Lung (tissue), 12 donors: Measurements from ENCODE around the gene SPECC1. TPM values are rescaled to one million over a fixed set of nuclear protein-coding genes. Genes with fewer than 3 reads are reported as not detected.

Experiments used
- ATAC-seq: fragments of 200-7000 bp; cut with Tn5 transposase; one replicate; pipeline ENCODE4 v1.9.1; 2020; ENCODE audit warnings: moderate number of reproducible peaks; ENCODE audit not compliant: insufficient read depth, low FRiP score
- DNase-seq, 3 donors: peaks; one replicate each; pipeline ENCODE4 v3.0.0-alpha.2; 2013 to 2017
- H3K27ac ChIP-seq, 2 donors: one replicate each; pipeline ENCODE4 v1.5.1; 2013; ENCODE audit warnings: mild to moderate bottlenecking in 2 of 2, moderate library complexity in 2 of 2, control low read depth in 1 of 2, inconsistent platforms in 1 of 2, low read depth in 1 of 2, low read length in 1 of 2
- H3K27me3 ChIP-seq, 3 donors: one replicate each; pipeline ENCODE4 v1.5.1; 2013; ENCODE audit warnings: low read length in 2 of 3; ENCODE audit not compliant: control insufficient read depth in 3 of 3, insufficient read depth in 3 of 3
- H3K36me3 ChIP-seq, 4 donors: one replicate each; pipeline ENCODE4 v1.5.1; 2013; ENCODE audit warnings: low read length in 4 of 4, mild to moderate bottlenecking in 1 of 4, moderate library complexity in 1 of 4; ENCODE audit not compliant: control insufficient read depth in 4 of 4, insufficient read depth in 4 of 4
- H3K4me1 ChIP-seq, 5 donors: one replicate each; pipeline ENCODE4 v1.5.1; 2013; ENCODE audit warnings: low read length in 5 of 5, mild to moderate bottlenecking in 2 of 5, moderate library complexity in 1 of 5; ENCODE audit not compliant: control insufficient read depth in 5 of 5, insufficient read depth in 5 of 5
- H3K4me3 ChIP-seq: one replicate; pipeline ENCODE4 v1.5.1; 2013; ENCODE audit warnings: mild to moderate bottlenecking, control low read depth, moderate library complexity
- H3K9ac ChIP-seq, 2 donors: one replicate each; pipeline ENCODE4 v1.5.1; 2013; ENCODE audit warnings: low read length in 2 of 2, control low read depth in 1 of 2; ENCODE audit not compliant: insufficient read depth in 1 of 2
- H3K9me3 ChIP-seq, 4 donors: one replicate each; pipeline ENCODE4 v1.5.1; 2013; ENCODE audit warnings: low read length in 3 of 4, mild to moderate bottlenecking in 1 of 4, moderate library complexity in 1 of 4; ENCODE audit not compliant: control insufficient read depth in 4 of 4, insufficient read depth in 3 of 4
- WGBS, 2 donors: extraction: QIAGEN DNeasy Blood & Tissue Kit; methylation state at CpG; one replicate each; pipeline ENCODE4 v1.1.7; 2013; 5-methylcytosine and 5-hydroxymethylcytosine counted together
- polyA plus RNA-seq, 2 donors: library from polyadenylated mRNA; stranded (reverse); fragments of 200-250 nt; gene quantifications; one replicate each; pipeline ENCODE4 v1.2.1, GENCODE V29; 2013
- total RNA-seq, 2 donors: library from RNA; depleted of rRNA in 1 of 2; stranded (reverse); fragments of >200 nt in 1 of 2; gene quantifications; one replicate each; pipeline ENCODE4 v1.2.1, GENCODE V29; 2014 to 2021
- TF ChIP-seq, protein P1 (sequence below): IDR thresholded peaks from 2 replicates; pipeline ENCODE4 v1.5.1; 2012; ENCODE audit warnings: mild to moderate bottlenecking; ENCODE audit errors: control extremely low read depth, extremely low read depth
- donor health status: control.
- donor health status: control.
- donor health status: Bipolar disorder and iron deficiency.
- donor health status: healthy.
- donor health status: DM: yes; HTN: yes; CAD: no.

The SPECC1 gene
- total and polyA plus RNA-seq, 4 donors = 8.8 to 27.1 (median 14.7) TPM

DNA sequence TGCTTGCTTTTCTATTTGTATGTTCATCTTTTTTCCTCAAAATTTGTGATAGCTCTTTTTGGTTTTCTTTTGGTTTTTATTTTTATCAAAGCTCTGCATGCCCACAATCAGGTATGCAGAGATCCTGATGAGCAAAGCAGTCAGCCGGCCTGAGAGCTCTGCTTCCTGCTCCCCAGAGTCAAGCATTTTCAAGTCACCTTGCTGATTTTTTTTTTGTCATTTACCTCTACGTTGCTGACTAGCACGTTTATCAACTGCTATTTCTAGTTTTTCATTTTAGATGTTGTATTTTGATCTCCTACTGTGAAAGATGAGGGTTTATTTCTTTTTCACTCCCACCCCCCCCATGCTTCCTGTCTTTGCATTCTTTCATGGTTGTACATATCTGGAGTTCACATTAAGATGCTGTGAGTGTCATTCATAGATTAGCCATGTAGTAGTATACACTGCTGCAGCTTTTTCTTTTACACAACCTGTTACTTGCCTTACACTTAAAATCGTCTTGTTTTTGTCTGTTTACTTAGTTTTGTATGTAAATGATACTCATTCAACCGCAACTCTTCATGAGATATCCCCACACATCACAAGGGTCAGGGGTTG is 262.0 kb downstream of the SPECC1 start:
- Histone ChIP-seq H3K4me3 (no peak overlapping the region), H3K27ac (no peak overlapping the region), H3K36me3 (peaks cover 0 to 2% (median 0%) of the 10 kb centered on the region in 4 donors), H3K9me3 (peaks cover 0 to 2% (median 0%) of the 10 kb centered on the region in 4 donors), H3K4me1 (peaks cover 0 to 13% (median 5%) of the 10 kb centered on the region in 5 donors), H3K27me3 (no peaks in the 10 kb centered on the region), H3K9ac (no peak overlapping the region)
- DNase-seq (no peak), ATAC-seq (no peak)
- TF ChIP-seq, protein P1, sequence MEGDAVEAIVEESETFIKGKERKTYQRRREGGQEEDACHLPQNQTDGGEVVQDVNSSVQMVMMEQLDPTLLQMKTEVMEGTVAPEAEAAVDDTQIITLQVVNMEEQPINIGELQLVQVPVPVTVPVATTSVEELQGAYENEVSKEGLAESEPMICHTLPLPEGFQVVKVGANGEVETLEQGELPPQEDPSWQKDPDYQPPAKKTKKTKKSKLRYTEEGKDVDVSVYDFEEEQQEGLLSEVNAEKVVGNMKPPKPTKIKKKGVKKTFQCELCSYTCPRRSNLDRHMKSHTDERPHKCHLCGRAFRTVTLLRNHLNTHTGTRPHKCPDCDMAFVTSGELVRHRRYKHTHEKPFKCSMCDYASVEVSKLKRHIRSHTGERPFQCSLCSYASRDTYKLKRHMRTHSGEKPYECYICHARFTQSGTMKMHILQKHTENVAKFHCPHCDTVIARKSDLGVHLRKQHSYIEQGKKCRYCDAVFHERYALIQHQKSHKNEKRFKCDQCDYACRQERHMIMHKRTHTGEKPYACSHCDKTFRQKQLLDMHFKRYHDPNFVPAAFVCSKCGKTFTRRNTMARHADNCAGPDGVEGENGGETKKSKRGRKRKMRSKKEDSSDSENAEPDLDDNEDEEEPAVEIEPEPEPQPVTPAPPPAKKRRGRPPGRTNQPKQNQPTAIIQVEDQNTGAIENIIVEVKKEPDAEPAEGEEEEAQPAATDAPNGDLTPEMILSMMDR = no peak
- 64 to 83% methylated on average over 5 of the region's 5 CpGs for WGBS, 2 donors

DNA sequence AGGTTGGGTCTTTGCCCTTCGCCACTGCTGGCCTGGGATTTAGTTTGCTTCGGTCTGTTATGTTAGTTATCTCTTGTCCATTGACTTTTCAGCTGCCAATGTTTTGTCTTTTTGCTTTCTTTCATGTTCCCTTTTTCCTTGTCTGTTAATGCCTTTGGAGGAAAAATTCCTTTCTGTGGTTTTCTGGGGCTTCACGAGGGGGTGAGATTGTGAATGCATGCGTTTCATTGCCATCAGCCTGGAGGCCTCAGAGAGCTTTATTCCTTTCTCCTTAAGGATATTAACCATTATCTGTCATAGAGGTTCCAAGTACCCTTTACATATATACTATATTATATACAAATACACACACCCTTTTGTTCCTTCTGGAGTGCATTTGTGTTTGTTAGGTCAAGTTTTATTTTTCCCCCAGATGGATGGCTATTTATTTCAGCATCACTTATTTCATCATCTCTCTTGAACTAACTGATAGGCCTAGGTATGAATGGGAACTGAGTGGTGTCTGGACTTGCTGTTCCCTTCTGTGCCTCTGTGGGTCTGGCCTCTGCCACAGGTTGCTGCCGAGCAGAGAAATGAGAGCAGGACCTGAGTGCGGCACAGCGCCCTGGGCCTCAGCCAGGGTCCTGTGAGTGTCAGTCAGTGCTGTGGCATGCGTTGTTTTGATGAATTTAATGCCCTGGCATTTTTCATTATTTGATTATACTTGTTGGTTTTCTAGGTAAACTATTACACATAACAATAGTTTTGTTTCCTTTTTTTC is 264.8 kb downstream of the SPECC1 start:
- Histone ChIP-seq H3K27me3 (no peaks in the 10 kb centered on the region), H3K4me3 (no peak overlapping the region), H3K4me1 (peaks cover 0 to 2% (median 0%) of the 10 kb centered on the region in 5 donors), H3K36me3 (peaks cover 0 to 2% (median 0%) of the 10 kb centered on the region in 4 donors), H3K9me3 (peaks cover 0 to 2% (median 0%) of the 10 kb centered on the region in 4 donors), H3K27ac (no peak overlapping the region), H3K9ac (no peak overlapping the region)
- TF ChIP-seq, protein P1 = no peak
- WGBS, 2 donors = 70 to 81% methylated on average over 8 of the region's 8 CpGs
- ATAC-seq (no peak), DNase-seq (no peak)

DNA sequence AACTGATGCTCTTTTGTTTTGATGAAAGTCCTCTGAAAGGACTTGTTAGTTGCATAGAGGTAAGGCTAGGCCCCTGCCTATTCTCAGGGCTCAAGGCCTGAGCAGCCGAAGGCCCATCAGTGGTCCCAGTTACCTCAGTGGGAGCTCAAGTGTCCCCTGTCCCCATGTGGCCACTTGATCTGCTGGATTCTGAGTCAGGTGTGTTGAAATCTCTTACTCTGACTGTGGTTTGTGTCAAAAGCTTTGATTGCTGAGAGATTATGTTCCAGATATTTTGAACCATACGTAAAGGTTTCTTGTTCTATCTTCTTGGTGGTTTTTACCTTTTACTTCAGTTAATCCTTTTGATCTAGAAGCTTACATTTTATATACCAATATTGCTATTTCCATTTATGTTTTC is 266.5 kb downstream of the SPECC1 start:
- H3K36me3 ChIP-seq = peaks cover 0 to 2% (median 0%) of the 10 kb centered on the region in 4 donors
- no peak overlapping the region for H3K4me3 ChIP-seq
- peaks cover 0 to 2% (median 0%) of the 10 kb centered on the region in 5 donors for H3K4me1 ChIP-seq
- no peaks in the 10 kb centered on the region for H3K27me3 ChIP-seq
- DNase-seq = no peak
- no peak for ATAC-seq
- peaks cover 0 to 2% (median 0%) of the 10 kb centered on the region in 4 donors for H3K9me3 ChIP-seq
- no peak overlapping the region for H3K27ac ChIP-seq
- H3K9ac ChIP-seq = no peak overlapping the region
- 84 to 96% methylated on average over 2 of the region's 2 CpGs for WGBS, 2 donors
- TF ChIP-seq, protein P1 = no peak
